ENCODE measurements around the gene SERPINA1. TPM values are rescaled to one million over a fixed set of nuclear protein-coding genes. Genes with fewer than 3 reads are reported as not detected.

The SERPINA1 gene
- total RNA-seq, result 0.36 TPM in 1 of 2 replicates, not detected in the other

DNA sequence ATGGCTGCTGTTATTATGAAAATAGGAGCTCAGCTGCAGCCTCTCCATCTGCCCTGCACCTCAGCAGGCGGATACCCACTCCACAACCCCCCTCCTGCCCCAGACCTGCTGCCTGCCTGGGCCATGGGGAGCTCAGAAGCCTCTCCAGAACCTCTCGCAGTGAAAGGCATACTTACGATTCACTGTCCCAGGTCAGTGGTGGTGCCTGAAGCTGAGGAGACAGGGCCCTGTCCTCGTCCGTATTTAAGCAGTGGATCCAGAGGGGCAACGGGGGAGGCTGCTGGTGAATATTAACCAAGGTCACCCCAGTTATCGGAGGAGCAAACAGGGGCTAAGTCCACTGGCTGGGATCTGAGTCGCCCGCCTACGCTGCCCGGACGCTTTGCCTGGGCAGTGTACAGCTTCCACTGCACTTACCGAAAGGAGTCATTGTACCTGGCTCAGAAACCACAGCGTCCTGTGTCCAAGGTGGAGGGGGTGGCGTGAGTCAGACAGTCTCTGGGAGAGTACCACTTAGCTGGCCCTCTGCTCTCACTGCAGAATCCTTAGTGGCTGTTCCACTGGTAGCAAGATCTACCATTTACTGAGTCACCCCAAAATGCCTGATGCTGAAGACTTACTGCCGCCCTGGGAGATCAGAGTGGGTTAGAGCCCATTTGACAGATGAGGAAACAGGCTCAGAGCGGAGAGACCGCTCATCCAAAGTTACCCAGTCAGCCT, at the start of gene SERPINA1:
SERPINA1 (minus strand) TSS at position 219 of the 720 bp plus-strand sequence. CDS start 5,365 bp downstream, outside the sequence.

DNA sequence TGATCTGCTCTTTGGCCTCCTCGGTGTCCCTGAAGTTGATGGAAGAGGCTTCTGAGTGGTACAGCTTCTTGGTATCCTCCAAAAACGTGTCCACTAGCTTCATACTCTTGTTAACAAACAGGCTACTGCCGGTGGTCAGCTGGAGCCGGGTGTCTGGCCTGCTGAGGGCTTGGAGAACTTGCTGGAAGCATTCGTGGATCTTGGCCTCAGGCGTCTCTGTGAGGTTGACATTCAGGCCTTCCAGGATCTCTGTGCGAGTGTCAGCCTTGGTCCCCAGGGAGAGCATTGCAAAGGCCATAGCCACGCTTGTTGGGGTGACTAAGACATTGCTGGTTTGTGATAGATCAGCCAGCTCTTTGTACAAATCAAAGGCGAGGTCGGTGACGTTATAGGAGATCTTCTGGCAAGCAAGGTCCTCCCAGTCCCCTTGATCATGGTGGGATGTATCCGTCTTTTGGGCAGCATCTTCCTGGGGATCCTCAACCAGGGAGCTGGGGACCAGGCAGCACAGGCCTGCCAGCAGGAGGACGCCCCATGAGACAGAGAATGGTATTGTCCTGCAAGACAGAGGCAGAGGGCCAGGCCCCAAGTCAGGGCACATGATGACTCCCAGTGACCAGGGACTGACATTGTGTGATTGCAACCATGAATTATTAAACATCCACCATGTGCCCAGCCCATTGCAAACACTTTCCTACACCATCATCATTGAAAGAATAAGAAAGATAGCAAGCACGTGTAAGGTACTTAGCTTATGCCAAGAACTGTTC, 22.1 kb downstream of the SERPINA1 start, which contains the start of gene SERPINA2:
SERPINA2 (minus strand) TSS at position 553 of the 770 bp plus-strand sequence.

Other genes with a start within 250 kb of the SERPINA1 start
- 2.7 and 5.4 TPM in 2 replicates for gene PPP4R4, start 214.3 kb downstream of the SERPINA1 start, total RNA-seq
- not detected in 2 replicates for gene SERPINA10, start 95.3 kb downstream of the SERPINA1 start, total RNA-seq
- under 0.01 TPM in 1 of 2 replicates, not detected in the other for gene SERPINA6, start 65.3 kb downstream of the SERPINA1 start, total RNA-seq
- not detected in 2 replicates for gene SERPINA2, start 21.9 kb downstream of the SERPINA1 start, total RNA-seq
- not detected in 2 replicates for gene SERPINA11, start 64.2 kb upstream of the SERPINA1 start, total RNA-seq
- gene SERPINA9, start 87.6 kb upstream of the SERPINA1 start, total RNA-seq, result not detected in 2 replicates
- not detected in 2 replicates for gene SERPINA12, start 120.9 kb upstream of the SERPINA1 start, total RNA-seq
- not detected in 2 replicates for gene SERPINA4, start 172.8 kb upstream of the SERPINA1 start, total RNA-seq
- gene SERPINA5, start 192.8 kb upstream of the SERPINA1 start, total RNA-seq, result not detected in 2 replicates
- 0.49 and 0.85 TPM in 2 replicates for gene SERPINA3, start 223.8 kb upstream of the SERPINA1 start, total RNA-seq